HCT116 (cell line): Measurements from ENCODE around the gene TNRC6B. TPM values are rescaled to one million over a fixed set of nuclear protein-coding genes. Genes with fewer than 3 reads are reported as not detected.

Experiments used
- ATAC-seq: fragments of 200-7000 bp; cut with Tn5 transposase; 2 replicates; pipeline ENCODE4 v1.9.1; 2020; ENCODE audit warnings: mild to moderate bottlenecking, moderate library complexity
- BruUV-seq: library from RNA; stranded (reverse); fragments of 400-500 nt; replicated peaks from 2 replicates; lab custom pipeline; 2021; lab: Mats Ljungman, UMichigan
- CTCF ChIA-PET: fragments of 300-600 bp; sonication (Branson Sonifier 250); formaldehyde crosslinking; loops from one replicate; lab custom pipeline; 2021; ENCODE audit warnings: antibody characterized with exemption; lab: Charles Lee
- POLR2A ChIA-PET: fragments of 300-600, 350-600 bp; sonication (Branson Sonifier 250); formaldehyde crosslinking; loops from one replicate; lab custom pipeline; 2021; ENCODE audit warnings: antibody characterized with exemption; lab: Charles Lee
- RAD21 ChIA-PET, 2 experiments: fragments of 300-600 bp; sonication (Branson Sonifier 250); formaldehyde crosslinking; loops; one replicate each; lab custom pipeline; 2023; ENCODE audit warnings: low total read pairs in 2 of 2; ENCODE audit not compliant: uncharacterized antibody in 2 of 2, unreplicated experiment in 2 of 2, low non-redundant PET in 1 of 2; lab: Charles Lee
- DNase-seq: peaks from one replicate; pipeline ENCODE4 v3.0.0-alpha.2; 2010; ENCODE audit warnings: low read depth, low spot score
- H2AFZ ChIP-seq: fragments of 200-600 bp; shearing (Covaris generic), sonication (generic); 2 replicates; pipeline ENCODE4 v1.6.1; 2017; ENCODE audit warnings: low read depth, mixed run types, mixed read lengths, antibody characterized with exemption, low read length; ENCODE audit not compliant: poor library complexity, severe bottlenecking
- H3K27ac ChIP-seq: 2 replicates; pipeline ENCODE4 v1.5.1; 2012; ENCODE audit warnings: low read depth, low read length
- H3K27me3 ChIP-seq: fragments of 200-600 bp; sonication (generic); 2 replicates; pipeline ENCODE4 v1.6.1; 2016; ENCODE audit warnings: mixed run types, low read length, mixed read lengths; ENCODE audit not compliant: insufficient read depth
- H3K36me3 ChIP-seq, 2 experiments: fragments of 200-500 bp in 1 of 2; fragments of 200-600 bp in 1 of 2; sonication (Bioruptor generic) in 1 of 2; sonication (generic) in 1 of 2; 2 replicates each; pipeline versions ENCODE4 v1.5.1 to v1.6.1; 2014 to 2016; ENCODE audit warnings: low read length in 2 of 2, inconsistent platforms in 1 of 2, mixed read lengths in 1 of 2, mixed run types in 1 of 2; ENCODE audit not compliant: insufficient read depth in 2 of 2, control insufficient read depth in 1 of 2
- H3K4me1 ChIP-seq, 2 experiments: fragments of 200-600 bp in 1 of 2; sonication (generic) in 1 of 2; 2 replicates each; pipeline versions ENCODE4 v1.5.1 to v1.6.1; 2012 to 2017; ENCODE audit warnings: low read length in 2 of 2, inconsistent platforms in 1 of 2, mild to moderate bottlenecking in 1 of 2, mixed read lengths in 1 of 2, mixed run types in 1 of 2, moderate library complexity in 1 of 2; ENCODE audit not compliant: insufficient read depth in 2 of 2, control insufficient read depth in 1 of 2
- H3K4me2 ChIP-seq: fragments of 200-600 bp; sonication (generic); 2 replicates; pipeline ENCODE4 v1.6.1; 2017; ENCODE audit warnings: mixed run types, low read length, mixed read lengths
- H3K4me3 ChIP-seq, 2 experiments: fragments of 200-600 bp in 1 of 2; sonication (generic) in 1 of 2; replicated peaks in 1 of 2; 2 replicates each; pipeline ENCODE4 v1.5.1; 2011 to 2016; ENCODE audit warnings: low read length in 2 of 2, control low read depth in 1 of 2, low read depth in 1 of 2, mild to moderate bottlenecking in 1 of 2, mixed read lengths in 1 of 2, mixed run types in 1 of 2
- H3K79me2 ChIP-seq: fragments of 200-600 bp; sonication (generic); 2 replicates; pipeline ENCODE4 v1.6.1; 2017; ENCODE audit warnings: mild to moderate bottlenecking, mixed run types, low read length, moderate library complexity, mixed read lengths; ENCODE audit not compliant: insufficient read depth
- H3K9ac ChIP-seq: fragments of 200-600 bp; sonication (generic); 2 replicates; pipeline ENCODE4 v1.6.1; 2016; ENCODE audit warnings: low read length, mixed read lengths
- H3K9me2 ChIP-seq: fragments of 200-600 bp; sonication (generic), shearing (Covaris generic); 2 replicates; pipeline ENCODE4 v1.6.1; 2017; ENCODE audit warnings: mixed run types, mild to moderate bottlenecking, moderate library complexity; ENCODE audit not compliant: insufficient read depth
- H3K9me3 ChIP-seq, 2 experiments: fragments of 200-500 bp in 1 of 2; fragments of 200-600 bp in 1 of 2; sonication (Bioruptor generic) in 1 of 2; sonication (generic) in 1 of 2; 2 replicates each; pipeline ENCODE4 v1.6.1; 2014 to 2017; ENCODE audit warnings: low read length in 2 of 2, mixed read lengths in 2 of 2, inconsistent platforms in 1 of 2, low read depth in 1 of 2, mild to moderate bottlenecking in 1 of 2, mixed run types in 1 of 2, moderate library complexity in 1 of 2; ENCODE audit not compliant: control insufficient read depth in 1 of 2, insufficient read depth in 1 of 2
- H4K20me1 ChIP-seq: fragments of 200-600 bp; sonication (generic), shearing (Covaris generic); 2 replicates; pipeline ENCODE4 v1.6.1; 2017; ENCODE audit warnings: mixed run types, mild to moderate bottlenecking, moderate library complexity; ENCODE audit not compliant: insufficient read depth
- CTCF ChIP-seq, 3 experiments: fragments of 200-600 bp in 1 of 3; sonication (generic) in 1 of 3; IDR thresholded peaks in 2 of 3; conservative IDR thresholded peaks in 1 of 3; 2 replicates each; pipeline ENCODE4 v1.5.1; 2012 to 2017; ENCODE audit warnings: low read depth in 2 of 3, low read length in 2 of 3, antibody characterized with exemption in 1 of 3, borderline replicate concordance in 1 of 3, control low read depth in 1 of 3, mild to moderate bottlenecking in 1 of 3, mixed read lengths in 1 of 3, mixed run types in 1 of 3, moderate library complexity in 1 of 3; ENCODE audit not compliant: insufficient read depth in 1 of 3
- EZH2 ChIP-seq: fragments of 200-600 bp; sonication (generic); IDR thresholded peaks from 2 replicates; pipeline ENCODE4 v1.6.1; 2017; ENCODE audit warnings: antibody characterized with exemption, mixed run types
- JUND ChIP-seq: IDR thresholded peaks from 2 replicates; pipeline ENCODE4 v1.6.1; 2012
- RAD21 ChIP-seq: IDR thresholded peaks from 2 replicates; pipeline ENCODE4 v1.6.1; 2012; ENCODE audit warnings: low read depth, mild to moderate bottlenecking
- intact Hi-C: fragments of 100-400 bp; cut with micrococcal nuclease; formaldehyde crosslinking; loops from 2 replicates; pipeline ENCODE4 v1.10.0; 2022
- total RNA-seq: library from RNA; stranded (reverse); gene quantifications from one replicate; pipeline ENCODE4 v1.2.1, GENCODE V29; 2021; ENCODE audit not compliant: unreplicated experiment

TNRC6B gene
- total RNA-seq, 1 experiment from 2014 or later = 29.8 TPM

GRCh38 chr22:40190501-40190900, 12.8 kb downstream of the TNRC6B start:
- no TSS peak for BruUV-seq
- Histone ChIP-seq H2AFZ (no peak overlapping the region), H4K20me1 (no peaks in the 10 kb centered on the region), H3K27me3 (no peaks in the 10 kb centered on the region), H3K4me3 (no peak overlapping the region)
- no peak for TF ChIP-seq EZH2
- TF ChIP-seq, all 23 proteins: peak for 0
- CTCF ChIA-PET = no interaction called here
- Histone ChIP-seq H3K9me3 (no peaks in the 10 kb centered on the region), H3K4me2 (no peak overlapping the region), H3K4me1 (no peaks in the 10 kb centered on the region), H3K9ac (no peak overlapping the region), H3K36me3 (no peaks in the 10 kb centered on the region), H3K9me2 (no peaks in the 10 kb centered on the region), H3K27ac (no peak overlapping the region), H3K79me2 (peaks cover 62% of the 10 kb centered on the region)
- RAD21 ChIA-PET = no interaction called here
- DNase-seq (no peak), ATAC-seq (no peak)
- POLR2A ChIA-PET = interaction anchor here (0.9 kb wide), 1 partner anchor 13 kb away, joined by 3 read pairs; the partner anchor contains the start of gene TNRC6B
- intact Hi-C loops = no loop called here

DNA sequence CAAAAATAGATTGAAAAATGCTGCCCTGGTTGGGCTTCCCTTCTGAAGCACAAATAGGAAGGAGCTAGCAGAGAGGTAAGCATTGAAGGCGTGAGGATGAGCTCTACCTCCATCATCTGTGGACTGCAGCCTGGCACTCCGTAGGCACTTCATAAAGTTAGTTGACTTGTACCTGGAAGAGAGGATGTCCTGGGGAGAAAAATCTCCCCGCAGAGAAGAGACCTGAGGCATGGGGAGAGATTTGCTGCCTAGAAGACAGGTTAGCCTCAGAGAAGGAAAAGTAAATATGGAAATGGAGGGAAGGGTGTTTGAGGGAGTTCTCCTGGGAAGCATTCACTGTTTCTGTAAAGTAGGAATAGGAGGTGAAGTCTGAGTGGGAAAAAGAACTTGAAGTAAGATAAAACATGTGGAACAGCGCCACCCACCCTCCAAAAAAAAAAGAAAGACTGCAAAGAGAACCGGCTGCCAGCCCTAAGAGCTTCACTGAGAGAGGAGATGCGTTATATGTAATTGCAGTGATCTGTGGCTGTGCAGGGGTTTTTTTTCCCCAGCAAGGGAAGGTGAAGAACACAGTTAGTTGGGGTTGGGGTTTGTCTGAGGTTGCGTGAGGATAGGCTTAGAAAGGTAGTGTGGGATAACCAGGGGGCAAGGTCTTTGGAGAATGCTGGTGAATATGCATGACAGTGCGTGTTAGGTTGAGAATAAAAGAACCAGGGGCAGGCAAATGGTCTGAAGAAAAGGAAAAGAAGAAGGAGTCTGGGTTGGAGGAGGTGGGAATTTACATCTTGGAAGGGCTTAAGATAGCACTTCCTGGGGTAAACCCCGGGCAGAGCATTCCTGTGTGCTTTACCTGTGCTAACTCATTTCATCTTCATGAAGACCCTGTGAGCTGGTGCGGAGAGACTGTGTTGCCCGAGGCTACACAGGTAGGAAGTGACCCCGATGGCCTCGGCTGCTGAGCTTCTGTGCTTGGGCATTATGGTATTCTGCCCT, 16.0 kb downstream of the TNRC6B start:
- Histone ChIP-seq H3K27ac (no peak overlapping the region), H4K20me1 (no peaks in the 10 kb centered on the region; the same call in 1 of the 2 replicates), H3K4me2 (no peak overlapping the region), H2AFZ (no peak overlapping the region), H3K4me1 (peaks cover 5 to 8% of the 10 kb centered on the region in 2 experiments; a peak in 3 of 4 replicates), H3K36me3 (no peaks in the 10 kb centered on the region), H3K4me3 (no peak overlapping the region), H3K9ac (no peak overlapping the region), H3K27me3 (no peaks in the 10 kb centered on the region), H3K9me3 (no peaks in the 10 kb centered on the region), H3K9me2 (no peaks in the 10 kb centered on the region), H3K79me2 (peaks cover 52% of the 10 kb centered on the region)
- no TSS peak for BruUV-seq
- POLR2A ChIA-PET = no interaction called here
- peak; percentile 57 for ATAC-seq
- intact Hi-C loops = no loop called here
- RAD21 ChIA-PET = interaction anchor here in 1 of 2 experiments (0.7 kb wide), 1 partner anchor 150 kb away, joined by 3 read pairs; no protein-coding TSS in a partner anchor
- TF ChIP-seq CTCF (IDR thresholded peaks at IDR 0.05 in 2 of 3, conservative IDR thresholded peaks at IDR 0.05 in 1 of 3; ENCODE audit: borderline replicate concordance in 1 of 3, insufficient read depth in 1 of 3, low read depth in 2 of 3, low read length in 2 of 3) (peak; percentile 17 to 54 (median 28); a peak in 4 of 6 replicates), RAD21 (peak; percentile 52), JUND (no peak)
- no peak for DNase-seq
- CTCF ChIA-PET = interaction anchor here (0.6 kb wide), 1 partner anchor 153 kb away, joined by 3 read pairs; the partner anchor contains the start of gene ADSL
